Stimulated activated naive CD4-positive, alpha-beta T cell (primary cell): ENCODE measurements around the gene SUSD4.

Experiments used
- DNase-seq, 6 experiments: peaks; one replicate each; lab custom pipeline; 2025; lab: John Stamatoyannopoulos, UW

Gene SUSD4

DNA sequence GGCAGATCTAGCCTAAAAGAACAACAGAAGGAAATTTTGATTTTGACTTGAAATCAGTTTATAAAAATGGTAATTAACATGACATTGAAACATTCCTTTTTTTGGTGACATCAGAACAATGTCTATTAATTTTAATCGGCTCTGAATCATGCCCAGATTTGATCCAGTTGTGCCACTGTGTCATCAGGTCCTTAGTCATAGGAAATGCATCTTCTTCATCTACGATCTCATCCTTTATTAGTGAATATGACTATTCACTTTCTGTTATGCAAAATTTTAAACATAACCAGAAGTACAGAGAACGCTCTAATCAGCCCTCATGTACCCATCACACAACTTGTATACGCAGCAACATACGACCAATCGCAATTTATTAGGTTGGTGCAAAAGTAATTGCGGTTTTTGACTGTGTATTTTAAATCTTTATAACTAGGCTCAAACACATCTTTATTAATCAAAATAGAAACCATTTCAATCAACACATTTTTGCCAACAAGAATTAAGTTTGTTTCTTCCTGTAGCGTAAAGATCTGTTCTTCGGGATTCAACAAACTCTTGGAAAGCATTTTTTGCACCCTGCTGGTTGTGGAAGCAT lies 180.6 kb downstream of the SUSD4 start:
- no peak for DNase-seq

DNA sequence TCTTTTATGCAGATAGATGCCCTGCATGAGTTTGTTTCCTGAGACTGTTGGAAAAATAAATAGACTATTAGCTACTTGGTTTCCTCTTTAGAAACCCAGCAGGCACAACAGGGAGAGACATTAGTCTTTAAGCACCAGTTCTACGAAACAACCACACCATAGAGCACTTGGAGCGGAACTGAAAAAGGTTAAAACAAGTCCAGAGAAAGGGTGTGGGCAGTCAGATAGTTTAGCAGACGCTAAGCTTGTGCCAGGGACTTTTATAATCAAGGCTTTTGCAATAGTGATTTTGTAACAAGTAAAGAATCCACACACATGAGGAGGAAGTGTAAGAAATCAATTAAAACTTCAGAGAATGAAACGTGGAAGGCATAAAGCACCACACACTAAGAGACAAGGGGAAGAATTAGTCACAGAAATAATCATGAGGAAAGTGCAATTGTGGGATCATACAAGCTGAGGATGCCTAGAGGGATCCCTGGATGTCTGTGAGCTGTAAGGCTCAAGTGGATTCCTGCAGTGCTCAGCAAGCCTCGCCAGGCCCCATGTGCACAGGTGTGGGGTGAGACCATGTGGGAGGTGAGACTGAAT lies 183.2 kb downstream of the SUSD4 start:
- no peak for DNase-seq

DNA sequence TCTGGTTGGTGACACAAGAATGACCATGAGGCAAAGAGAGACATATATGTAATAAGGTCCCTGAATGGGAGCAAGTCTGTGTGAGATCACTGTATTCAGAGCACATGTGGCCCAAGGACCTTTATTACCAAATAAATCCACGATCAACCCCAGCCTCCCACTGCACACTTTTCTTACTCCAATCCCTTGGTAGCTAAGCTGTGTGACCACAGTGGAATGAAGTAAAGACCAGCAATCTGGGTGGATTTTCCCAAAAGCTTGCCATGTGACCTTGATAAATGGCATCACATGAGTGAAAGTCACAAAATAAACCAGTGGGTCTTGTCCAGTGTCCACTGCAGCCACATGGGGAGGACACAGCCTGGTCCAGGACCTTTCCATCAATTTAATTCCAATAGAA lies 184.2 kb downstream of the SUSD4 start:
- DNase-seq = no peak

DNA sequence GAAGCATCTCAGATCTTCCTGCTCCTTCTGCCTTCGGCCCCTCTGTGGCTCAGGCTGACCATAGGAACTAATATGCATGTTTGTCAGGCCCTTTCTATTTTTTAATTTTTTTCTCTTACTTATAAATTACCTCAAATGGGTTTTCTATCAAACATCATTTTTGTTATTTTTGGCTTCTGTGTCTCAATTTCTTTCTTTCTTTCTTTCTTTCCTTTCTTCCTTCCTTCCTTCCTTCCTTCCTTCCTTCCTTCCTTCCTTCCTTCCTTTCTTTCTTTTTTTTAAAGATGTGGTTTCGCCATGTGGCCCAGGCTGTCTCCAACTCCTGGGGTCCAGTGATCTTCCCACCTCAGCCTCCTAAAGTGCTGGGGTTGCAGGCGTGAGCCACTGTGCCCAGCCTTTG lies 184.7 kb downstream of the SUSD4 start:
- DNase-seq = no peak

DNA sequence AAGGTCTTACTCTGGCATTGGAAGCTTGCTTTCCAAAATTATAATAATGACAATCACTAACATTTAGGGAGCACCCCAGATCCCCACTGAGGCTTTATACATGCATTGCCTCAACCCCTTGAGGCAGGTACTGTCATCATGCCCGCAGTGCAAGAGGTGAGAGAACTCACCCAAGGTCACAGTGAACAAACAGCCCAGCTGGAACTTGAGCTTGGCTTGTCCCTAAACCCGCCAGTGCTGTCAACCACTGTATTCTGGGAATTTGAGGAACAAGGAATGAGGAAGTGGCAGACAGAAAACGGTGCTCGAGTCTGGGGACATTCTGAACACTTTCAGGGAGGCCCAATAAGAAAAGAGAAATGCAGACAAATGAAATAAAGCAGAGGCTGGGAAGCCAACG lies 186.3 kb downstream of the SUSD4 start:
- no peak for DNase-seq

DNA sequence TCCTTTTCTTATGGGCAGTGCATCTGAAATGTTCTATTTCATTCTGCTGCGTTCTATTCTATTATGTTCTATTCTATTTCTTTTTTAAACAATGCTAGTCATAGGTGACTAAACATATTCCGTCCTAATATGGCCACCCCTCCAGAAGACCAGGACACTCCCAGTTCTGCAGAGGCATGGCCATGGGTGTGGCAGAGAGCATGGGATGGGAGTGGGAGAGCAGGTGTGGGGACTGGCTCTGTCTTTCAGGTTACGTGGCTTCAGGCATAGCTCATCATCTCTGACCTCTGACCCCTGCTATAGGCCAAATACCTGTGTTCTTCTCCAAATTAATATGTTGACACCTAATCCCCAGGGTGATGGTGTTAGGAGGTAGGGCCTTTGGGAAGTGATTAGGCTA lies 187.5 kb downstream of the SUSD4 start:
- no peak for DNase-seq

DNA sequence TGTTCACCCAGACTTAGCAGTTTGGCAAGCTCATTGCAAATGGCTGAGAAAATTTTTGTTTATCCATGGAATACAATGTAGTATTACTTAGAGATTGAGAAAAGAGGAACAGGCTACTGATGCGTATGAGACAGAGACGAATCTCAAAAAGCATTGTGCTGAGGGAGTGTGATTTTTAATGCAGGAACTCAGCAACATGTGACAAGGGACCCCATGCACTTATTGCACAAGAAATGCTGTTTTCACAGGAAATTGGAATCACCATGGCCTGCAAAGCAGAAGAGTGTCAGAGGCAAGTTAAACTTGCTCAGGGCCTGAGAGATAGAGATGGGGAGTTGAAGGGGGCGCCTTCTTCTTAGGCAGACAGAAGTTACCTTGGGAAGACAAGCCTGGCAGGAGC lies 188.3 kb downstream of the SUSD4 start:
- DNase-seq = no peak

DNA sequence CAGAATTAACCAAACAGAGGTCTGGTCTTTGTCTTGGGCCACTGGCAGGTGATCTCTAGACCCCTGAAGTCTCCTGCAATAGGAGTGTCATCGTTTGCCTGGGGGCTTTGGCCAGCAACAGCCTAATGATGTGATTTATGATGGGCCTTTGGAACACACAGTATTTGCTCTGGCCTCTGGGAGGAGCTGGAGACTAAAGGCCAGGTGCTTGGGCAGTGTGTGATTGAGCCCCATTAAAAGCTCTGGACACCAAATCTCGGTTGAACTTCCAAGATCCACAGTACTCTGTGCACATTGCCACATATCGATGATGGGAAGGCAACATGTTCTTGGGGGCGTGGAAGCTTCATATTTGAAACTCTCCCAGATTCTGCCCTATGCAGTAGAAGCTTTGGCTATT lies 188.9 kb downstream of the SUSD4 start:
- no peak for DNase-seq
